ENCODE data around the gene C22orf23.

Gene C22orf23

GRCh38 chr22:37983860-37984791 lies 30.7 kb upstream of the C22orf23 start, which contains the start of gene SOX10:
SOX10 (minus strand) TSS chr22:37984555; CDS start chr22:37983784, 771 bp downstream.
- Histone ChIP-seq H3K27me3 (ENCODE audit: low read depth, low read length) (no peaks in the 10 kb centered on the region), H4K20me1 (ENCODE audit: insufficient read depth, low read length) (no peaks in the 10 kb centered on the region), H3K36me3 (replicated peaks; ENCODE audit: low read depth, low read length) (no peaks in the 10 kb centered on the region), H3K9ac (ENCODE audit: low read length) (no peak within 1 kb of the TSS), H2AFZ (ENCODE audit: low read depth, low read length) (no peak within 1 kb of the TSS), H3K27ac (ENCODE audit: low read length) (no peak within 1 kb of the TSS), H3K4me1 (ENCODE audit: low read length) (no peaks in the 10 kb centered on the region), H3K4me2 (ENCODE audit: low read length) (no peak within 1 kb of the TSS), H3K79me2 (ENCODE audit: low read length) (no peaks in the 10 kb centered on the region), H3K4me3 (ENCODE audit: low read length) (no peak within 1 kb of the TSS), H3K9me3 (ENCODE audit: insufficient read depth, low read length) (no peaks in the 10 kb centered on the region)
- TF ChIP-seq EZH2phosphoT487 (IDR thresholded peaks at IDR 0.05; ENCODE audit: low read depth) (no peak), CTCF (IDR thresholded peaks at IDR 0.05; ENCODE audit: low read depth, low read length) (no peak)

GRCh38 chr22:37982938-37983859 lies 29.8 kb upstream of the C22orf23 start:
- Histone ChIP-seq H3K27me3 (ENCODE audit: low read depth, low read length) (no peaks in the 10 kb centered on the region), H3K36me3 (replicated peaks; ENCODE audit: low read depth, low read length) (no peaks in the 10 kb centered on the region), H3K9ac (ENCODE audit: low read length) (no peak overlapping the region), H4K20me1 (ENCODE audit: insufficient read depth, low read length) (no peaks in the 10 kb centered on the region), H3K9me3 (ENCODE audit: insufficient read depth, low read length) (no peaks in the 10 kb centered on the region), H2AFZ (ENCODE audit: low read depth, low read length) (no peak overlapping the region), H3K4me3 (ENCODE audit: low read length) (no peak overlapping the region), H3K4me2 (ENCODE audit: low read length) (no peak overlapping the region), H3K27ac (ENCODE audit: low read length) (no peak overlapping the region), H3K79me2 (ENCODE audit: low read length) (no peaks in the 10 kb centered on the region), H3K4me1 (ENCODE audit: low read length) (no peaks in the 10 kb centered on the region)
- TF ChIP-seq CTCF (IDR thresholded peaks at IDR 0.05; ENCODE audit: low read depth, low read length) (no peak), EZH2phosphoT487 (IDR thresholded peaks at IDR 0.05; ENCODE audit: low read depth) (no peak)

- no peak overlapping the region for H3K4me2 ChIP-seq (ENCODE audit: low read length)
- no peaks in the 10 kb centered on the region for H3K27me3 ChIP-seq (ENCODE audit: low read depth, low read length)
- H3K9ac ChIP-seq (ENCODE audit: low read length), result no peak overlapping the region
- H2AFZ ChIP-seq (ENCODE audit: low read depth, low read length), result no peak overlapping the region
- H3K4me3 ChIP-seq (ENCODE audit: low read length), result no peak overlapping the region
- no peaks in the 10 kb centered on the region for H4K20me1 ChIP-seq (ENCODE audit: insufficient read depth, low read length)
- no peaks in the 10 kb centered on the region for H3K9me3 ChIP-seq (ENCODE audit: insufficient read depth, low read length)
- H3K27ac ChIP-seq (ENCODE audit: low read length), result no peak overlapping the region
- no peaks in the 10 kb centered on the region for H3K4me1 ChIP-seq (ENCODE audit: low read length)
- no peaks in the 10 kb centered on the region for H3K36me3 ChIP-seq (replicated peaks; ENCODE audit: low read depth, low read length)
- H3K79me2 ChIP-seq (ENCODE audit: low read length), result no peaks in the 10 kb centered on the region
- TF ChIP-seq EZH2phosphoT487 (IDR thresholded peaks at IDR 0.05; ENCODE audit: low read depth) (no peak), CTCF (IDR thresholded peaks at IDR 0.05; ENCODE audit: low read depth, low read length) (no peak)
Measured at GRCh38 chr22:37982151-37982785, 28.9 kb upstream of the C22orf23 start.
